ENCODE data around the gene PCDHA4. TPM values are rescaled to one million over a fixed set of nuclear protein-coding genes. Genes with fewer than 3 reads are reported as not detected.

Gene PCDHA4
- 0.32 and 0.86 TPM in 2 replicates for total RNA-seq

DNA sequence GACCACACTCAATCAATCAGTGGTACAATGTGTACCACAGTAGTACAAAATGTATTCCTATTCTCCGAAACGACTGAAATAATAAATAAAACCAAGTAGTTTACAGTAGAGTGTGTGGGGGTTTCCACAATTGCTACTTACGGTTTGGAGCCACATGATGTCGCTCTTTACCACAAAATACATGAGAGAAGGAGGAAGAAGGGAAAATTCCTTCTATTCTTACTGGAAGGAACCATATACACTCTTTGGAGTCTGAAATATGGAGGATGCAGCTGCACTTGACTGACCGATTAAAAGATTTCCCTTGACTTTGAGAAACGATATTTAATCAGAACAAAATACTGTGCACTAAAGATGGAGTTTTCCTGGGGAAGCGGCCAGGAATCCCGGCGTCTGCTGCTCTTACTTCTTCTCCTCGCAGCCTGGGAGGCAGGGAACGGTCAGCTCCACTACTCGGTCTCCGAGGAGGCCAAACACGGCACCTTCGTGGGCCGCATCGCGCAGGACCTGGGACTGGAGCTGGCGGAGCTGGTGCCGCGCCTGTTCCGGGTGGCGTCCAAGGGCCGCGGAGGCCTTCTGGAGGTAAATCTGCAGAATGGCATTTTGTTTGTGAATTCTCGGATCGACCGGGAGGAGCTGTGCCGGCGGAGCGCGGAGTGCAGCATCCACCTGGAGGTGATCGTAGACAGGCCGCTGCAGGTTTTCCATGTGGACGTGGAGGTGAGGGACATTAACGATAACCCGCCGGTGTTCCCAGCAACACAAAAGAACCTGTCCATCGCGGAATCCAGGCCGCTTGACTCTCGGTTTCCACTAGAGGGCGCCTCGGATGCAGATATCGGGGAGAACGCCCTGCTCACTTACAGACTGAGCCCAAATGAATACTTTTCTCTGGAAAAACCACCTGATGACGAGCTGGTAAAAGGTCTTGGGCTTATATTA is at the start of gene PCDHA4:
Gene PCDHA4, plus strand, starts transcription at position 235 of the 942 bp plus-strand sequence.

DNA sequence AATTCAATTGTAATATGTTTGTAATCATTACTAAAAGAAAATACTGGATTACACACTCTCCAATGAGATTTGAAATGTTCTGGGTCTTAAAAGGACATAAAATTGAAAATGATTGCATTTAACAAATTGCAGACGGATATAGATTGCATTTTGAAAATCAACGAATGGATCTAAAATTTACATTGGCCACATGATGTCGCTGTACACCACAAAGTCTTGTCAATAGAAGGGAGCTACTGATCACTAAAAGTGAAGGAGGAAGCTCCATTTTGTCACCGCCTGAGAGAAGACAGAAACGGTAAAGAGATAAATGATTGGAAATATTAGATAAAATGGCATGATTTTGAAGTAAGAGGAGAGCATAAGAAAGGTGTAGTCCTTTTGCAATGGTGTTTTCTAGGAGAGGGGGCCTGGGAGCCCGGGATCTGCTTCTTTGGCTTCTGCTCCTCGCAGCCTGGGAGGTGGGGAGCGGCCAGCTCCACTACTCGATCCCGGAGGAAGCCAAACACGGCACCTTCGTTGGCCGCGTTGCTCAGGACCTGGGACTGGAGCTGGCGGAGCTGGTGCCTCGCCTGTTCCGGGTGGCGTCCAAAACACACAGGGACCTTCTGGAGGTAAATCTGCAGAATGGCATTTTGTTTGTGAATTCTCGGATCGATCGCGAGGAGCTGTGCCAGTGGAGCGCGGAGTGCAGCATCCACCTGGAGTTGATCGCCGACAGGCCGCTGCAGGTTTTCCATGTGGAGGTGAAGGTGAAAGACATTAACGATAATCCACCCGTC is 20.8 kb upstream of the PCDHA4 start, which contains the start of gene PCDHA1:
Gene PCDHA1, plus strand, starts transcription at position 236 of the 782 bp plus-strand sequence.

GRCh38 chr5:140794595-140795258 is 12.1 kb upstream of the PCDHA4 start, which contains the start of gene PCDHA2:
TSS of gene PCDHA2 (plus strand) at chr5:140794852.

DNA sequence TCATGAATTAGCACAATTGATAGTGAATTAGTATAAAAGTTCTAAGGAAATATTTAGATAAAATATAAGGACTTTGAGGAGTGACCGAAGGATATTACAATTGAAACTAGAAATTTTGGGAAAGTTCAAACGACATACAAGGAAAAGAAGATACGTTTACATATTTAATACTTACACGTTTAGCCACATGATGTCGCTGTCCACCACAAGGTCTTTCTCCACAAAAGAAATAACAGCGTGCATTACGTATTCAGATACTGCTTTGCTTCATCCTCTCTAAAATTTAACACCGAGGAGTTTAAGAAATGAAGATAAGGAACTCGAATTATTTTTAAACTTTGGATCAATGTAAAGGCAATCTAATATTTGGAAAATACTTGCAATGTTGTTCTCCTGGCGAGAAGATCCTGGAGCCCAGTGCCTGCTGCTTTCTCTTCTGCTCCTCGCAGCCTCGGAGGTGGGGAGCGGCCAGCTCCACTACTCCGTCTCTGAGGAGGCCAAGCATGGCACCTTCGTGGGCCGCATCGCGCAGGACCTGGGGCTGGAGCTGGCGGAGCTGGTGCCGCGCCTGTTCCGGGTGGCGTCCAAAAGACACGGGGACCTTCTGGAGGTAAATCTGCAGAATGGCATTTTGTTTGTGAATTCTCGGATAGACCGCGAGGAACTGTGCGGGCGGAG is 5.9 kb upstream of the PCDHA4 start, which contains the start of gene PCDHA3:
Gene PCDHA3, plus strand, starts transcription at position 242 of the 678 bp plus-strand sequence.

DNA sequence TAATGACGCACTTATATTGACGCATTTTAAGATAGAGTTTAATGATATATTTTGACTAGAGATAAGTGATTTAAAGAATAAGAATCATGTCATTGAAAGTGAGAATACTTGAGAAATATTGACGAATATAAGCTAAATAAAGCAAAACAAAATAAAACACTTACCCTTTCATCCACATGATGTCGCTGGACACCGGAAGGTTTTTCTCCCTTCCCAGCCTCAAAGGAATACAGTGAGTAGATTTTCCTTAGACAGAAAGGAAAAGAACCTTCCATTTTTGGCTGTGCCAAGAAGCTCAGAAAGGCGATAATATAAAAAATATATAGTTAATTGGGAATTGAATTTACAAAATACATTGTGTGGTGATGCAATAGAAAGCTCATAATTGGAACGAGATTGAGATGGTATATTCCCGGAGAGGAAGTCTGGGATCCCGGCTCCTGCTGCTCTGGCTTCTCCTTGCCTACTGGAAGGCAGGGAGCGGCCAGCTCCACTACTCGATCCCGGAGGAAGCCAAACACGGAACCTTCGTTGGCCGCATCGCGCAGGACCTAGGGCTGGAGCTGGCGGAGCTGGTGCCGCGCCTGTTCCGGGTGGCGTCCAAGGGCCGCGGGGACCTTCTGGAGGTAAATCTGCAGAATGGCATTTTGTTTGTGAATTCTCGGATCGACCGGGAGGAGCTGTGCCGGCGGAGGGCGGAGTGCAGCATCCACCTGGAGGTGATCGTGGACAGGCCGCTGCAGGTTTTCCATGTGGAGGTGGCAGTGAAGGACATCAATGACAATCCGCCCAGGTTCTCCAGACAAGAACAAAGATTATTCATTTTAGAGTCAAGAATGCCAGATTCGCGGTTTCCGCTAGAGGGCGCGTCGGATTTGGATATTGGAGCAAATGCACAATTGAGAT is 14.8 kb downstream of the PCDHA4 start, which contains the start of gene PCDHA5:
Gene PCDHA5, plus strand, starts transcription at position 239 of the 906 bp plus-strand sequence.

DNA sequence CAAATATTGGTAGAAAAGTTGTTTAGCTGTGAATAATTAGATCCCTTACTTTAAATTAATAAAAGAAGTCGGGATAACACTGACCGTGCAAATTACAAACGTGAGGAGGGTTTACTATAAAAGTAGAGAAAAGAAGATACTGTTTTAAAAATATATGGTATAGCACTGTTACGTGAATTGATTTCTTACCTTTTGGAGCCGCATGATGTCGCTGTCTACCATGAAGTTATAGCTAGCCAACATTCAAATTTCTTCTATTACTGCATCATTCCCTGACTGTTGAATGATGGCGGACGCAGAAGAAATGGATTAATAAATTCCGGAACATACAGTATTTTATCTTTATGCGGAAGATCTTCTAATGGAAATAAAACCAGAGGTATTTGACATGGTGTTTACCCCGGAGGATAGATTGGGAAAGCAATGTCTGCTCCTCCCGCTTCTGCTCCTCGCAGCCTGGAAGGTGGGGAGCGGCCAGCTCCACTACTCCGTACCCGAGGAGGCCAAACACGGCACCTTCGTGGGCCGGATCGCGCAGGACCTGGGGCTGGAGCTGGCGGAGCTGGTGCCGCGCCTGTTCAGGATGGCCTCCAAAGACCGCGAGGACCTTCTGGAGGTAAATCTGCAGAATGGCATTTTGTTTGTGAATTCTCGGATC is 21.0 kb downstream of the PCDHA4 start, which contains the start of gene PCDHA6:
Gene PCDHA6, plus strand, starts transcription at position 257 of the 658 bp plus-strand sequence. Its CDS starts 132 bp downstream, at position 389.

GRCh38 chr5:140833993-140834392 is 27.1 kb downstream of the PCDHA4 start, which contains the start of gene PCDHA7:
TSS of gene PCDHA7 (plus strand) at chr5:140834269. CDS start at chr5:140834384, 115 bp downstream.

DNA sequence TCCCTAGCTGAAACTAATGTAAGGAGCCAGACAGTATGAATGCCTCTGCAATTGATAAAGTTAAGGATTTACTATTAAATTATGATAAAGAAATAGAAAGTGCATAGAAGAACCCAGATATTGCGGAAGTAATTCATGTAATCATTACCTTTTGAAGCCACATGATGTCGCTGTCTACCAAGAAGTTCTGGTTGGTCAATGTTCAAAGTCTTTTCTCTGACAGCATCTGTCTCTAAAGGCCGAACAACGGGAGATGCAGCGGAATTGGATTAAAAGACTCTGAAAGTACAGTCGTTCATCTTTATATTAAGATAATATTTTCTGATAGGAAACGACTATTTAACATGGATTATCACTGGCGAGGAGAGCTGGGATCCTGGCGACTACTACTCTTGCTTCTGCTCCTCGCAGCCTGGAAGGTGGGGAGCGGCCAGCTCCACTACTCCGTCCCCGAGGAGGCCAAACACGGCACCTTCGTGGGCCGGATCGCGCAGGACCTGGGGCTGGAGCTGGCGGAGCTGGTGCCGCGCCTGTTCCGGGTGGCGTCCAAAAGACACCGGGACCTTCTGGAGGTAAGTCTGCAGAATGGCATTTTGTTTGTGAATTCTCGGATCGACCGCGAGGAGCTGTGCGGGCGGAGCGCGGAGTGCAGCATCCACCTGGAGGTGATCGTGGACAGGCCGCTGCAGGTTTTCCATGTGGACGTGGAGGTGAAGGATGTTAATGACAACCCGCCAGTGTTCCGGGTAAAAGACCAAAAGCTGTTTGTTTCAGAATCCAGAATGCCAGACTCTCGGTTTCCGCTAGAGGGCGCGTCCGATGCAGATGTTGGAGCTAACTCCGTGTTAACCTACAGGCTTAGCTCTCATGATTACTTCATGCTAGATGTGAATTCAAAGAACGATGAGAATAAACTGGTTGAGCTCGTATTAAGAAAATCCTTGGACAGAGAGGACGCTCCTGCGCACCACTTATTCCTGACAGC is 34.4 kb downstream of the PCDHA4 start, which contains the start of gene PCDHA8:
Gene PCDHA8, plus strand, starts transcription at position 210 of the 985 bp plus-strand sequence. Its CDS starts 135 bp downstream, at position 345.

GRCh38 chr5:140848139-140849102 is 41.6 kb downstream of the PCDHA4 start, which contains the start of gene PCDHA9:
TSS of gene PCDHA9 (plus strand) at chr5:140848382. CDS start at chr5:140848496, 114 bp downstream.

GRCh38 chr5:140855772-140856674 is 49.2 kb downstream of the PCDHA4 start, which contains the start of gene PCDHA10:
TSS of gene PCDHA10 (plus strand) at chr5:140855897. CDS start at chr5:140856049, 152 bp downstream.

Other genes with a start within 250 kb of the PCDHA4 start
- gene SRA1, start 249.6 kb upstream of the PCDHA4 start, total RNA-seq, result 23.0 and 26.6 TPM in 2 replicates
- 19.7 and 30.9 TPM in 2 replicates for gene APBB3, start 242.5 kb upstream of the PCDHA4 start, total RNA-seq
- gene SLC35A4, start 242.2 kb upstream of the PCDHA4 start, total RNA-seq, result 8.7 and 10.2 TPM in 2 replicates
- 0.32 TPM in 1 of 2 replicates, not detected in the other for gene CD14, start 173.9 kb upstream of the PCDHA4 start, total RNA-seq
- gene TMCO6, start 167.6 kb upstream of the PCDHA4 start, total RNA-seq, result 6.2 and 6.8 TPM in 2 replicates
- 94.2 and 102 TPM in 2 replicates for gene NDUFA2, start 159.4 kb upstream of the PCDHA4 start, total RNA-seq
- gene IK, start 159.2 kb upstream of the PCDHA4 start, total RNA-seq, result 130 and 168 TPM in 2 replicates
- 19.0 and 22.4 TPM in 2 replicates for gene WDR55, start 142.2 kb upstream of the PCDHA4 start, total RNA-seq
- 0.16 and 0.17 TPM in 2 replicates for gene DND1, start 133.5 kb upstream of the PCDHA4 start, total RNA-seq
- 73.1 and 73.9 TPM in 2 replicates for gene HARS1, start 115.7 kb upstream of the PCDHA4 start, total RNA-seq
- gene HARS2, start 115.6 kb upstream of the PCDHA4 start, total RNA-seq, result 27.0 and 34.0 TPM in 2 replicates
- gene ZMAT2, start 106.6 kb upstream of the PCDHA4 start, total RNA-seq, result 69.5 and 93.2 TPM in 2 replicates
- gene PCDHA1, start 20.9 kb upstream of the PCDHA4 start, total RNA-seq, result under 0.01 TPM in 2 replicates
- gene PCDHA2, start 12.2 kb upstream of the PCDHA4 start, total RNA-seq, result under 0.01 TPM in 1 of 2 replicates, not detected in the other
- gene PCDHA3, start 6.0 kb upstream of the PCDHA4 start, total RNA-seq, result 0.32 and 0.34 TPM in 2 replicates
- gene PCDHA5, start 14.5 kb downstream of the PCDHA4 start, total RNA-seq, result under 0.01 and 0.09 TPM in 2 replicates
- 0.17 and 0.32 TPM in 2 replicates for gene PCDHA6, start 20.9 kb downstream of the PCDHA4 start, total RNA-seq
- gene PCDHA7, start 27.2 kb downstream of the PCDHA4 start, total RNA-seq, result 0.26 and 0.47 TPM in 2 replicates
- 0.16 and 0.17 TPM in 2 replicates for gene PCDHA8, start 34.1 kb downstream of the PCDHA4 start, total RNA-seq
- 0.09 and 0.16 TPM in 2 replicates for gene PCDHA9, start 41.3 kb downstream of the PCDHA4 start, total RNA-seq
- under 0.01 and 0.26 TPM in 2 replicates for gene PCDHA10, start 48.8 kb downstream of the PCDHA4 start, total RNA-seq
- 0.09 and 0.16 TPM in 2 replicates for gene PCDHA11, start 61.9 kb downstream of the PCDHA4 start, total RNA-seq
- gene PCDHA12, start 68.2 kb downstream of the PCDHA4 start, total RNA-seq, result under 0.01 TPM in 2 replicates
- 0.09 and 0.16 TPM in 2 replicates for gene PCDHA13, start 75.1 kb downstream of the PCDHA4 start, total RNA-seq
- under 0.01 and 0.09 TPM in 2 replicates for gene PCDHAC1, start 119.2 kb downstream of the PCDHA4 start, total RNA-seq
- gene PCDHAC2, start 159.4 kb downstream of the PCDHA4 start, total RNA-seq, result under 0.01 and 0.09 TPM in 2 replicates
- gene PCDHB1, start 244.3 kb downstream of the PCDHA4 start, total RNA-seq, result not detected in 2 replicates